Lower leg skin (tissue), 4 donors: Measurements from ENCODE around the gene SLC6A13. TPM values are rescaled to one million over a fixed set of nuclear protein-coding genes. Genes with fewer than 3 reads are reported as not detected.

Source experiments
- DNase-seq, 2 donors: peaks; one replicate each; pipeline ENCODE4 v3.0.0-alpha.2; 2019; ENCODE audit warnings: low spot score in 2 of 2
- H3K4me3 ChIP-seq: fragments of 200-600 bp; sonication (generic); 2 replicates; pipeline ENCODE4 v1.5.1; 2017; ENCODE audit warnings: mild to moderate bottlenecking, low read depth; ENCODE audit not compliant: poor library complexity, severe bottlenecking
- POLR2A ChIP-seq, 2 donors: fragments of 450-650 bp; IDR thresholded peaks; one replicate each; pipeline ENCODE4 v1.6.1; 2016 to 2017; ENCODE audit warnings: antibody characterized with exemption in 2 of 2, mild to moderate bottlenecking in 1 of 2, moderate library complexity in 1 of 2
- WGBS, 2 donors: methylation state at CpG; one replicate each; pipeline ENCODE4 v1.1.5; 2018; 5-methylcytosine and 5-hydroxymethylcytosine counted together
- intact Hi-C: fragments of 100-400 bp; cut with DNase I; formaldehyde crosslinking; loops from one replicate; pipeline ENCODE4 v1.15.0; 2023; ENCODE audit warnings: low total_unique reads
- total RNA-seq, 4 donors: library from RNA; depleted of rRNA; stranded (reverse); fragments of >200 nt; gene quantifications; one replicate each; pipeline ENCODE4 v1.1.0, GENCODE V29; 2016
- TF ChIP-seq, protein P1 (sequence below), 3 donors: fragments of 450-650 bp; IDR thresholded peaks; one replicate each; pipeline ENCODE4 v1.5.1; 2016; ENCODE audit warnings: antibody characterized with exemption in 3 of 3, mild to moderate bottlenecking in 3 of 3, moderate library complexity in 2 of 3

Gene SLC6A13
- total RNA-seq, 4 donors from 2014 or later = not detected

- intact Hi-C loops = no loop called here
- 53 to 62% methylated on average over 8 of the region's 8 CpGs for WGBS, 2 donors
- TF ChIP-seq, protein P1, sequence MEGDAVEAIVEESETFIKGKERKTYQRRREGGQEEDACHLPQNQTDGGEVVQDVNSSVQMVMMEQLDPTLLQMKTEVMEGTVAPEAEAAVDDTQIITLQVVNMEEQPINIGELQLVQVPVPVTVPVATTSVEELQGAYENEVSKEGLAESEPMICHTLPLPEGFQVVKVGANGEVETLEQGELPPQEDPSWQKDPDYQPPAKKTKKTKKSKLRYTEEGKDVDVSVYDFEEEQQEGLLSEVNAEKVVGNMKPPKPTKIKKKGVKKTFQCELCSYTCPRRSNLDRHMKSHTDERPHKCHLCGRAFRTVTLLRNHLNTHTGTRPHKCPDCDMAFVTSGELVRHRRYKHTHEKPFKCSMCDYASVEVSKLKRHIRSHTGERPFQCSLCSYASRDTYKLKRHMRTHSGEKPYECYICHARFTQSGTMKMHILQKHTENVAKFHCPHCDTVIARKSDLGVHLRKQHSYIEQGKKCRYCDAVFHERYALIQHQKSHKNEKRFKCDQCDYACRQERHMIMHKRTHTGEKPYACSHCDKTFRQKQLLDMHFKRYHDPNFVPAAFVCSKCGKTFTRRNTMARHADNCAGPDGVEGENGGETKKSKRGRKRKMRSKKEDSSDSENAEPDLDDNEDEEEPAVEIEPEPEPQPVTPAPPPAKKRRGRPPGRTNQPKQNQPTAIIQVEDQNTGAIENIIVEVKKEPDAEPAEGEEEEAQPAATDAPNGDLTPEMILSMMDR (IDR thresholded peaks at IDR 0.05) = no peak
- no peak for TF ChIP-seq POLR2A (IDR thresholded peaks at IDR 0.05)
- no peak overlapping the region for H3K4me3 ChIP-seq
- DNase-seq = no peak
These were observed 77.1 kb downstream of the SLC6A13 start for GRCh38 chr12:185576-185955.

DNA sequence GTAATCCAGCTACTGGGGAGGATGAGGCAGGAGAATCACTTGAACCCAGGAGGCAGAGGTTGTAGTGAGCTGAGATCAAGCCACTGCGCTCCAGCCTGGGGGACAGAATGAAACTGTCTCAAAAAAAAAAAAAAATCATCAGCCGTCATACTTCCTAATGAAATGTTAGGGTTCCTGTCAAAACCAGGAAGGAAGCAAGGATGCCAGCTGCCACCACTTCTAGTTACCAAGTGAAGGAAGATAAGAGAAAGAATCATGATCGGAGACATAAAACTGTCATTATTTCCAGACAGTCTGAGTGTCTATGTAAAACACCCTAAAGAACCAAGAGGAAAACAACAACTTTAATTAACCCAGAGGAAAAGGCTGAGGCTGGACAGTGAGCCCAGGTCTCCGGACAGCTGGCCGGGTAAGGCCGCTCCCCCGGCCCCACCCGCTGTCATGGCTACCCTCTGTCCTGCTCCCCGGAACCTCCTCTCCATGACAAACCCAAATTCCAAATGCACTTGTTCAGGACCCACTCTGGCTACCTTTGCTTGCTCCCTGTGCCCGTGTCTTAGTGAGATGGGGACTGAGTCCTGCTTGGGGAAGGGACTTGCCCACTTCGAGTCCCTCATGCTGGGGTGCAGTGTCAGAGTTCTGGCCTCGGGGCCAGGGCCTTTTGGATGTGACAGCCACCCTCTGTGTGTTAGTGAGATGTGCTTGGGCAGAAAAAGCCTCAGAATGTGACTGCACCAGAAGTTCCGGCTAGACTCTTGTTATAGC lies 77.6 kb downstream of the SLC6A13 start:
- WGBS, 2 donors = 69 to 75% methylated on average over 13 of the region's 13 CpGs
- TF ChIP-seq, protein P1 (IDR thresholded peaks at IDR 0.05) = no peak
- no peak for TF ChIP-seq POLR2A (IDR thresholded peaks at IDR 0.05)
- no peak overlapping the region for H3K4me3 ChIP-seq
- intact Hi-C loops = no loop called here
- DNase-seq = no peak

DNA sequence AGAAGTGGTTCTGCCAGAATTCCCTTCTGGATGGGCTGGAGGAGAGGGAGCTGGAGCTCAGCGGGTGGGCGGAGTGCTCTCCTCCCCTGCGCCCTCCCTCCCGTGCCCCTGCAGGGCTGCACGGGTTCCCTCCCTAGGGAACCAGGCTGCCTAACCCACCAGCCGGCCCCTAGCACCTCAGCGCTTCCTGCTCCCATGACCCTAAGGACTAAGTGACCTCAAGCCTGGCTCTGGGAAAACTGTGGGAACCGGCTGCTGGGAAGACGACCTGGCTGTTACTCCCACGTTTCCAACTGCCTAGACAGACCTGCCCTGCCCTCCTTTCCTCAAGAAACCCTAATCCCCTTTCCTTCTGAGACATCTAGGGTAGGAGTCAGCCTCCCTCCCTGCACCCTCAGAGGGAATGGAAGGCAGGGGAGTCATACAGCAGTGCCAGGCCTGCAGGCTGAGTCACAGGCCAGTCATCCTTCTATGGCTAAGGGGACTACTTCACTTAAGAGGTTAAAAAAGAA lies 80.2 kb downstream of the SLC6A13 start:
- DNase-seq = no peak

GRCh38 chr12:181921-182320 lies 80.7 kb downstream of the SLC6A13 start:
- no peak overlapping the region for H3K4me3 ChIP-seq
- intact Hi-C loops = no loop called here
- TF ChIP-seq POLR2A (IDR thresholded peaks at IDR 0.05) = no peak
- TF ChIP-seq, protein P1 (IDR thresholded peaks at IDR 0.05) = no peak
- WGBS, 2 donors = 77 to 87% methylated on average over 17 of the region's 17 CpGs
- DNase-seq = no peak

More for the DNA sequence above, 80.2 kb downstream of the SLC6A13 start:
- H3K4me3 ChIP-seq = no peak overlapping the region
- no peak for TF ChIP-seq POLR2A (IDR thresholded peaks at IDR 0.05)
- TF ChIP-seq, protein P1 (IDR thresholded peaks at IDR 0.05) = no peak
- intact Hi-C loops = no loop called here
- WGBS, 2 donors = 49 to 56% methylated on average over 3 to 7 of the region's 10 CpGs

GRCh38 chr12:180445-180844 lies 82.2 kb downstream of the SLC6A13 start:
- intact Hi-C loops = no loop called here
- no peak for TF ChIP-seq POLR2A (IDR thresholded peaks at IDR 0.05)
- TF ChIP-seq, protein P1 (IDR thresholded peaks at IDR 0.05) = no peak
- peak in 1 of 2 donors; percentile 42 for DNase-seq
- 59 to 75% methylated on average over 8 of the region's 8 CpGs for WGBS, 2 donors
- no peak overlapping the region for H3K4me3 ChIP-seq
